A673 (cell line): ENCODE results near the gene UBE2E2.

Experiments
- EZH2 ChIP-seq: fragments of 200-600 bp; sonication (generic); IDR thresholded peaks from 2 replicates; pipeline ENCODE4 v1.6.1; 2017; ENCODE audit warnings: borderline replicate concordance, low read depth, mild to moderate bottlenecking, mixed read lengths, antibody characterized with exemption, low read length; ENCODE audit not compliant: poor library complexity, severe bottlenecking
- TF ChIP-seq, protein P1 (sequence below): fragments of 300-800, 200-600 bp; sonication (generic); conservative IDR thresholded peaks from 2 replicates; pipeline ENCODE4 v1.5.1; 2017; ENCODE audit warnings: low read depth, mild to moderate bottlenecking, antibody characterized with exemption, low read length, moderate library complexity, mixed read lengths

DNA sequence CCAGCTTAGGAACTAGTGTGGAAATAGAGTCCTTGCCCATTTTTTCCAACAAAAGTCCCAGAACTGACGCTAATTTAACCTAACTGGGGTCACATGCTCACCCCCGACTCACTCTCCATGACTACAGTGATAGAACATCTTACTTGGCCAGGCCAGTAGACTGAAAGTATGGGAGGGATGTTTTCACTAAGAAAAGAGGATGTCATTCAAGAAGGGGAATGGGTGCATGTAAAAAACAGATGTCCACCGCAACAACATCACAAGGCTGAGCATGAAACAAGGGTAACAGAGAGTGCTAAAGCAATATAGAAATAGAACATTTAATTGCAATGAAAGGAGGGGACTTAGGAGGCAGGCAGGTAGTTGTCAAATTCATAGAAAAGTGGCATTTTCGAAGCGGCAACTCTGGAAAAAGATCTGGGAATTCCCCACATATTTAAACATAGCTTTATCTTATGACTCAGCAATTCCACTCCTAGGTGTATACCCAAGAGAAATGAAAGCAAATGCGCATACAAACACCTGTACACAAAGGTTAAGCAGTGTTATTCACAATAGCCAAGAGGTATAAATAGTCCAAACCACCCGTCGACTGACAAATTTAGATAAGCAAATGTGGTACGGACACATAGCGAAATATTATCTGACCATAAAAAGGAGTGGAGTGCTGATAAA, 41.1 kb upstream of the UBE2E2 start:
- TF ChIP-seq EZH2 = no peak
- TF ChIP-seq, protein P1, sequence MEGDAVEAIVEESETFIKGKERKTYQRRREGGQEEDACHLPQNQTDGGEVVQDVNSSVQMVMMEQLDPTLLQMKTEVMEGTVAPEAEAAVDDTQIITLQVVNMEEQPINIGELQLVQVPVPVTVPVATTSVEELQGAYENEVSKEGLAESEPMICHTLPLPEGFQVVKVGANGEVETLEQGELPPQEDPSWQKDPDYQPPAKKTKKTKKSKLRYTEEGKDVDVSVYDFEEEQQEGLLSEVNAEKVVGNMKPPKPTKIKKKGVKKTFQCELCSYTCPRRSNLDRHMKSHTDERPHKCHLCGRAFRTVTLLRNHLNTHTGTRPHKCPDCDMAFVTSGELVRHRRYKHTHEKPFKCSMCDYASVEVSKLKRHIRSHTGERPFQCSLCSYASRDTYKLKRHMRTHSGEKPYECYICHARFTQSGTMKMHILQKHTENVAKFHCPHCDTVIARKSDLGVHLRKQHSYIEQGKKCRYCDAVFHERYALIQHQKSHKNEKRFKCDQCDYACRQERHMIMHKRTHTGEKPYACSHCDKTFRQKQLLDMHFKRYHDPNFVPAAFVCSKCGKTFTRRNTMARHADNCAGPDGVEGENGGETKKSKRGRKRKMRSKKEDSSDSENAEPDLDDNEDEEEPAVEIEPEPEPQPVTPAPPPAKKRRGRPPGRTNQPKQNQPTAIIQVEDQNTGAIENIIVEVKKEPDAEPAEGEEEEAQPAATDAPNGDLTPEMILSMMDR = no peak
